Nephron (organoid): Measurements from ENCODE around the gene SRD5A1.

Experiments used
- H3K27ac Mint-ChIP-seq, 3 experiments: 2 replicates each; pipeline ENCODE4 v1.8.0; 2020; ENCODE audit warnings: mixed read lengths in 3 of 3, mild to moderate bottlenecking in 2 of 3, moderate library complexity in 1 of 3
- H3K27me3 Mint-ChIP-seq: 2 replicates; pipeline ENCODE4 v1.8.0; 2021; ENCODE audit warnings: low read depth, mild to moderate bottlenecking, moderate library complexity, mixed read lengths
- H3K36me3 Mint-ChIP-seq: 2 replicates; pipeline ENCODE4 v1.8.0; 2020; ENCODE audit warnings: low read depth, mixed read lengths
- H3K4me1 Mint-ChIP-seq: 2 replicates; pipeline ENCODE4 v1.8.0; 2020; ENCODE audit warnings: mixed read lengths
- H3K4me3 Mint-ChIP-seq, 3 experiments: 2 replicates each; pipeline ENCODE4 v1.8.0; 2020; ENCODE audit warnings: mild to moderate bottlenecking in 3 of 3, mixed read lengths in 3 of 3, moderate library complexity in 2 of 3
- H3K9me3 Mint-ChIP-seq: 2 replicates; pipeline ENCODE4 v1.8.0; 2020; ENCODE audit warnings: mixed read lengths
- CTCF ChIP-seq, 3 experiments: fragments of 200-600 bp; sonication (generic); IDR thresholded peaks; one replicate each; pipeline ENCODE4 v1.5.0; 2021; ENCODE audit warnings: antibody characterized with exemption in 3 of 3; ENCODE audit not compliant: unreplicated experiment in 3 of 3

SRD5A1 gene

GRCh38 chr5:6632888-6633468, at the start of gene SRD5A1, which contains the start of gene NSUN2:
Gene SRD5A1 (plus strand): TSS chr5:6633440. CDS start chr5:6633577, 137 bp downstream.
Gene NSUN2 (minus strand): TSS chr5:6633044. CDS start chr5:6632979, 65 bp downstream.
- H3K9me3 Mint-ChIP-seq, result no peaks in the 10 kb centered on the region
- H3K4me3 Mint-ChIP-seq, result peak within 1 kb of the TSS; percentile 97 to 99 (median 98)
- H3K27me3 Mint-ChIP-seq, result no peaks in the 10 kb centered on the region
- peak within 1 kb of the TSS; percentile 99 to 100 (median 100) for H3K27ac Mint-ChIP-seq
- TF ChIP-seq CTCF (IDR thresholded peaks at IDR 0.05; ENCODE audit: unreplicated experiment in 3 of 3), result no peak
- H3K4me1 Mint-ChIP-seq, result peaks cover 12% of the 10 kb centered on the region
- peaks cover 29% of the 10 kb centered on the region for H3K36me3 Mint-ChIP-seq

GRCh38 chr5:6584101-6584645, 49.1 kb upstream of the SRD5A1 start:
- TF ChIP-seq CTCF (IDR thresholded peaks at IDR 0.05; ENCODE audit: unreplicated experiment in 3 of 3), result no peak
- peaks cover 49% of the 10 kb centered on the region for H3K27me3 Mint-ChIP-seq
- H3K9me3 Mint-ChIP-seq, result no peaks in the 10 kb centered on the region
- peaks cover 25% of the 10 kb centered on the region for H3K4me1 Mint-ChIP-seq
- no peaks in the 10 kb centered on the region for H3K36me3 Mint-ChIP-seq
- H3K4me3 Mint-ChIP-seq, result peak overlapping the region; percentile 70 to 74 (median 71)
- peak overlapping the region in 2 of 3 experiments; percentile 2 to 6 for H3K27ac Mint-ChIP-seq

GRCh38 chr5:6584727-6585126, 48.5 kb upstream of the SRD5A1 start:
- H3K4me1 Mint-ChIP-seq, result peaks cover 25% of the 10 kb centered on the region
- TF ChIP-seq CTCF (IDR thresholded peaks at IDR 0.05; ENCODE audit: unreplicated experiment in 3 of 3), result no peak
- H3K27me3 Mint-ChIP-seq, result peaks cover 49% of the 10 kb centered on the region
- no peaks in the 10 kb centered on the region for H3K9me3 Mint-ChIP-seq
- H3K27ac Mint-ChIP-seq, result no peak overlapping the region
- H3K4me3 Mint-ChIP-seq, result peak overlapping the region in 1 of 3 experiments; percentile 0
- no peaks in the 10 kb centered on the region for H3K36me3 Mint-ChIP-seq

GRCh38 chr5:6585168-6585567, 48.1 kb upstream of the SRD5A1 start:
- H3K9me3 Mint-ChIP-seq, result no peaks in the 10 kb centered on the region
- H3K27me3 Mint-ChIP-seq, result peaks cover 49% of the 10 kb centered on the region
- H3K4me1 Mint-ChIP-seq, result peaks cover 25% of the 10 kb centered on the region
- H3K36me3 Mint-ChIP-seq, result no peaks in the 10 kb centered on the region
- no peak for TF ChIP-seq CTCF (IDR thresholded peaks at IDR 0.05; ENCODE audit: unreplicated experiment in 3 of 3)
- peak overlapping the region in 1 of 3 experiments; percentile 34 for H3K4me3 Mint-ChIP-seq
- H3K27ac Mint-ChIP-seq, result no peak overlapping the region

- Mint-ChIP-seq H3K4me1 (peaks cover 19% of the 10 kb centered on the region), H3K36me3 (no peaks in the 10 kb centered on the region), H3K4me3 (no peak overlapping the region), H3K27me3 (peaks cover 46% of the 10 kb centered on the region), H3K27ac (no peak overlapping the region), H3K9me3 (no peaks in the 10 kb centered on the region)
- TF ChIP-seq CTCF (IDR thresholded peaks at IDR 0.05; ENCODE audit: unreplicated experiment in 3 of 3), result no peak
Measured at GRCh38 chr5:6585939-6586646, 47.1 kb upstream of the SRD5A1 start.
